ENCODE results near the gene USO1.

DNA sequence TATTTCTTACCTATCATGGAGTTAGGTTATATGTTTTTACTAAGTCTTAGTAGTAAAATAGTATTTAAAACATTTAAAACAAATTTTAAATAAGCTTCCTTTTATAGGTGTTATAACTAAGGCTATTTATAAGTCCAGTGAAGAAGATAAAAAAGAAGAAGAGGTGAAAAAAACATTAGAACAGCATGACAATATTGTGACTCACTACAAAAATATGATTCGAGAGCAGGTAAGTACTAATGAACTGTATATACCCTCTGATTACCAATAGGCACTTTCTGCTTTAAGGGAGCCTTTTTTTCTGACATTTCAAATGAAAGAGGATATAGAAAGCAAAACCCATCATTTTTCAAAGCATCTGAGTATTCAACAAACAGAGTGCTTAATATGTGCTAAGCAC, 76.6 kb downstream of the USO1 start:
- TF ChIP-seq POLR2A (IDR thresholded peaks at IDR 0.05; ENCODE audit: low read depth, low read length) (no peak), JUN (IDR thresholded peaks at IDR 0.05; ENCODE audit: borderline replicate concordance, insufficient read depth, insufficient read length, low read depth) (peak; percentile 34), EZH2 (IDR thresholded peaks at IDR 0.05; ENCODE audit: borderline replicate concordance, low read depth, low read length, severe bottlenecking) (no peak), MYC (IDR thresholded peaks at IDR 0.05; ENCODE audit: low read depth, low read length) (no peak)
- TF ChIP-seq, protein P1, sequence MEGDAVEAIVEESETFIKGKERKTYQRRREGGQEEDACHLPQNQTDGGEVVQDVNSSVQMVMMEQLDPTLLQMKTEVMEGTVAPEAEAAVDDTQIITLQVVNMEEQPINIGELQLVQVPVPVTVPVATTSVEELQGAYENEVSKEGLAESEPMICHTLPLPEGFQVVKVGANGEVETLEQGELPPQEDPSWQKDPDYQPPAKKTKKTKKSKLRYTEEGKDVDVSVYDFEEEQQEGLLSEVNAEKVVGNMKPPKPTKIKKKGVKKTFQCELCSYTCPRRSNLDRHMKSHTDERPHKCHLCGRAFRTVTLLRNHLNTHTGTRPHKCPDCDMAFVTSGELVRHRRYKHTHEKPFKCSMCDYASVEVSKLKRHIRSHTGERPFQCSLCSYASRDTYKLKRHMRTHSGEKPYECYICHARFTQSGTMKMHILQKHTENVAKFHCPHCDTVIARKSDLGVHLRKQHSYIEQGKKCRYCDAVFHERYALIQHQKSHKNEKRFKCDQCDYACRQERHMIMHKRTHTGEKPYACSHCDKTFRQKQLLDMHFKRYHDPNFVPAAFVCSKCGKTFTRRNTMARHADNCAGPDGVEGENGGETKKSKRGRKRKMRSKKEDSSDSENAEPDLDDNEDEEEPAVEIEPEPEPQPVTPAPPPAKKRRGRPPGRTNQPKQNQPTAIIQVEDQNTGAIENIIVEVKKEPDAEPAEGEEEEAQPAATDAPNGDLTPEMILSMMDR (IDR thresholded peaks at IDR 0.05; ENCODE audit: extremely low read depth in 1 of 2, insufficient read depth in 1 of 2, low read depth in 1 of 2, low read length in 2 of 2), result no peak
